Stimulated activated CD4-positive, alpha-beta T cell treated with anti-CD3 and anti-CD28 coated beads, TNF-alpha, amount 100 ng/mL, for 1 hour (primary cell): Measurements from ENCODE around the gene FOS.
"Not testable (repeated sequence)": the region's sequence is repeated elsewhere in the genome, so short reads cannot be mapped to it uniquely, and the experiment has no call there.

Experiments
- DNase-seq, 3 donors: peaks; one replicate each; pipeline ENCODE4 v3.0.0-alpha.2; 2020; ENCODE audit warnings: low read depth in 3 of 3, low spot score in 1 of 3

The FOS gene

GRCh38 chr14:75278422-75279152 is at the start of gene FOS:
Gene FOS, plus strand, starts transcription at chr14:75278828. Its CDS starts 155 bp downstream, at chr14:75278983.
- peak; percentile 65 to 84 (median 79) for DNase-seq

- DNase-seq, result no peak
These were observed 48.9 kb upstream of the FOS start for GRCh38 chr14:75229661-75230139.

GRCh38 chr14:75230140-75230792 is 48.4 kb upstream of the FOS start:
- DNase-seq, result peak in 2 of 3 donors; percentile 8 to 25

- DNase-seq, result no peak
These were observed 47.3 kb upstream of the FOS start for GRCh38 chr14:75231320-75231719.

GRCh38 chr14:75232191-75232590 is 46.4 kb upstream of the FOS start:
- DNase-seq, result no peak

GRCh38 chr14:75232597-75232996 is 46.0 kb upstream of the FOS start:
- peak in 2 of 3 donors; percentile 11 to 27 for DNase-seq

- no peak for DNase-seq
These were observed 44.2 kb upstream of the FOS start for GRCh38 chr14:75234173-75235115.

GRCh38 chr14:75235198-75235597 is 43.4 kb upstream of the FOS start:
- not testable (repeated sequence) for DNase-seq

- no peak for DNase-seq
These were observed 42.2 kb upstream of the FOS start for GRCh38 chr14:75236467-75236866.

- no peak for DNase-seq
These were observed 41.7 kb upstream of the FOS start for GRCh38 chr14:75236901-75237419.

GRCh38 chr14:75238756-75239455 is 39.7 kb upstream of the FOS start:
- no peak for DNase-seq

GRCh38 chr14:75240781-75241180 is 37.8 kb upstream of the FOS start:
- DNase-seq, result no peak

- no peak for DNase-seq
These were observed 35.9 kb upstream of the FOS start for GRCh38 chr14:75242546-75243273.

GRCh38 chr14:75244121-75244520 is 34.5 kb upstream of the FOS start:
- DNase-seq, result no peak

- no peak for DNase-seq
These were observed 31.9 kb upstream of the FOS start for GRCh38 chr14:75246546-75247285.

- DNase-seq, result peak; percentile 16 to 27 (median 19)
These were observed 31.2 kb upstream of the FOS start for GRCh38 chr14:75247286-75247922.

- DNase-seq, result no peak
These were observed 30.7 kb upstream of the FOS start for GRCh38 chr14:75247939-75248338.

- peak; percentile 45 to 70 (median 64) for DNase-seq
These were observed 29.2 kb upstream of the FOS start for GRCh38 chr14:75249251-75249957.
